Amniotic epithelial cell (primary cell): ENCODE results near the gene ZFC3H1.

Experiments
- DNase-seq: peaks from one replicate; pipeline ENCODE4 v3.0.0-alpha.2; 2010; ENCODE audit warnings: low read depth

ZFC3H1 gene

DNA sequence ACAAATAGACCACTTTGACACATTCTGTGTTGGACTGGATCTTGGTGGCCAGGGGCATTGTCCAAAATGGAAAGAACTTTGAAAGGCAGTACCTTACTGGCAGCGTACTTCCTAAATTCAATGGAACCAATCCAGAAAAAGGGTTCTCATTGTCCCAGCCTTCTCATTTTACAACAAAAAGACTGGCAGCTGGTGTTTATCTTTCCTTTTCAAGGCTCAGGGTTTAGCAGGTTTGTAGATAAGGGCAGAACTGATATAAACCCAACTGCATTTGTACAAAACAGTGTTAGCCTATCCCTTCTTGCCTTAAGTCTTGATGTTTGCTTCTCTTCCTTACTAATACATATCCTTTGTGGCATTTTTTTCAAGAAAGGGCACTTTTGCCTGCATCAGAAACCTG lies 8.2 kb upstream of the ZFC3H1 start:
- no peak for DNase-seq

DNA sequence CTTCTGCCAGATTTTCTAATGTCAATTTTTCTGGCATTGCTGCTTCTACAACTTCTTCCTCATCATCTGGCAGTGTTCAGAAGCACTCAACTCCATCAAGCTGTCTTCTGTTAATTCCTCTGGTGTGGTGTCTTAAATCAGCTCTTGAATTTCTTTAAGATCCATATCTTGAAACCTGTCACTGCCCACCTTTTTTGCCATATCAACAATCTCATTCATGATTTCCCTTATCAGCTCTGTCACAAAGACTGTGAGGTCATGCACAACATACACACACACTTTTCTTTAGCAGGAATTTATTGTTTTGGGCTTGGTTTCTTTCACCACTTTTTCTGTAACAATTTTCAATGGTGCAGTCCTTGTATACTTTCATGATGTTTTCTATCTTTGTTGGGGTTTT lies 7.7 kb upstream of the ZFC3H1 start:
- no peak for DNase-seq

- no peak for DNase-seq
Measured at GRCh38 chr12:71666259-71666658, 2.6 kb upstream of the ZFC3H1 start.

DNA sequence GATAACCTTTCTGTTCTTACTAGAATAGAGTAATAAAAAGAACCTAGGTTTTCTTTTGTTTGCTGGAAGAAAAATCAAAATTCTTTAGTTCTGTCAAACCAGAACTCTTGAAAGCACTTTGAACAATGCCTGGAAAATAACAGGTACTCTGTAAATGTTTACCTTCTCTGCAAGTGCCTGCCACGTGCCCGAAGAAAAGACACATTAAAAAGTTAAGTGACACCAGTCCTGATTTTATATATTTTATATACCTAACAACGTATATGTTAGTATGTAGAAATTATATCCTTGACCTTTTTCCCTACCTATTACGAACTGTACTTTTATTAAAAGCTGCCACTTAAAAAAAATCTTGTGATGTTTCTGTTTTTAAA lies 1.4 kb upstream of the ZFC3H1 start:
- DNase-seq: no peak

DNA sequence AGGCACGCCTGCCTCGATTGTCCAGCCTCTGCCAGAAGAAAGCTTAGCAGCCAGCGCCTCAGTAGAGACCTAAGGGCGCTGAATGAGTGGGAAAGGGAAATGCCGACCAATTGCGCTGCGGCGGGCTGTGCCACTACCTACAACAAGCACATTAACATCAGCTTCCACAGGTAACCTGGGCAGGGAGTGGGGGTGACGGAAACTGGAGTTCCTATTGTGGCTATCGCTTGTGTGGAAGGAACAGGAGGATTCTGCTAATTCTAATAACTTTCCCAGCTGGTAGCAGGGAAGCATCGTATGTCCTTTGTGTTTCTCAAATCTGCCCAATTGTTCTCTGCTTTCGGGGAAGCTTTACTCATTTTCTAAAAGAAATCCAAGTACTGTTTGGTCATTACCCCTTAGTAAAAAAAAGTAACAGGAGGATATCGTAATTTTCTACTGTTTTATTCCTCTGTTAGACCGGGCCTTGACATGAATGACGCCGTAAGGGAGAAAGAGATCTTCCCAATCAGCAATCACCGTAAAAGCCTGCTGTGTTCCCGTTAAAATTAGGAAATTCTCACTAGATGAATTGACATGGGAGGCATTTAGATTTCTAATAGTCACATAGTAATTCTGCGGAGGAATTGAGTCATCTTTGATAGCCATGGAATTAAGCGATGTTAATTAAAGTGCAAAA lies 902 bp upstream of the ZFC3H1 start:
- peak; percentile 14 for DNase-seq

GRCh38 chr12:71662849-71663560 lies 643 bp downstream of the ZFC3H1 start:
- peak; percentile 41 for DNase-seq

- peak; percentile 92 for DNase-seq
Measured at GRCh38 chr12:71661977-71662530, 1.6 kb downstream of the ZFC3H1 start.

DNA sequence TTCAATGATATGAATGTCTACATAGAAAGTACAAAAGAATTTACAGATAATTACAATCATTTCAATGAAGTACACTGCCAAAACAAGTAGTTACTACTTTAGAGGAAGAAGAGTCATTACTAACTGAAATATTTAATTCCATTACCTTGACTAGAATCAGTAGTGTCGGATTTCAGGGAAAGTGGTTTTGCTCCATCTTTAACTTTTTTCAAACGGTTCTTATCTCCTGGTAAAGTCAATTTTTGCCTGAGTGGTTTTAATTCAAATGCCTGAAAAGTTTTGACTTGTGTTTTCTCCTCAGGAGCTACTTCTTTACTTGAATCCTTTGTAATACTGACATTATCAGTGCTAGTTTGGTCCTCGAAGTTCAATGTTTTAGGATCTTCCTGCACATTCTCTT lies 6.9 kb downstream of the ZFC3H1 start:
- no peak for DNase-seq

- DNase-seq: no peak
Measured at GRCh38 chr12:71655907-71656306, 7.7 kb downstream of the ZFC3H1 start.

DNA sequence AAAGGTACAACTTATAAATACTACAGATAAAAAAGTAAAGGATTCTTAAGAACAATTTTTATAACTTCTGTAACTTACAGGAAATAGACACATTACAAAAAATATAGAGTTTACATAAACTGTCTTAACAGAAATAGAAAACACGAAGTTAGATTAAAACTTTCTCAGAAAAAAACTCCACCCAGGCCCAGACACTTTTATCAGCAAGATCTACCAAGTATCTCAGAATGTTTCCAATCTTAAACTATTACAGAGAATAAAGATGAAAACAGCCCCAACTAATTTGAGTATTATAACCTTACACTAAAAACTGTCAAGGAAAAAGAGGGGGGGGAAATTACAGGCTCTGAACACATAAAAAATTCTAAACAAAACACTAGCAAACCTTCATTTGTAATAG lies 8.2 kb downstream of the ZFC3H1 start:
- no peak for DNase-seq

GRCh38 chr12:71654200-71654599 lies 9.4 kb downstream of the ZFC3H1 start:
- DNase-seq: peak; percentile 11

- no peak for DNase-seq
Measured at GRCh38 chr12:71653137-71653536, 10.5 kb downstream of the ZFC3H1 start.

DNA sequence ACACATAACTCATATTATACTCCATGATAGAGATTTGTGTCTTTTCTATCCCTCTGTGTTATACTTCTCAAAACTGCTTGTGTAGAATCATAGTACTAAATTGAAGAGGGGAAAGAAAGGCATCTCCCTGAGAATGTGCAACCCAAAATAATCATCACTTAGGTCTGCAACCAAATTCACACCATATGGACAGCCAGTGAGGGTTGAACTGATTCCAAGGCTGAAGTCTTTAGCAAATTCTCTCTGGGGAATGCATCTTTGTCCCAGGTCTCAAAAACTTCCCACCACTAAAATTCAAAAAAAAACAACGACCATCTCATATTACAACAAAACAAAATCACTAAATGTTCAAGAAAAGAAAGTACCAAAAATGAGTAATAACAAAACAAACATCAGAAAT lies 11.0 kb downstream of the ZFC3H1 start:
- DNase-seq: no peak

DNA sequence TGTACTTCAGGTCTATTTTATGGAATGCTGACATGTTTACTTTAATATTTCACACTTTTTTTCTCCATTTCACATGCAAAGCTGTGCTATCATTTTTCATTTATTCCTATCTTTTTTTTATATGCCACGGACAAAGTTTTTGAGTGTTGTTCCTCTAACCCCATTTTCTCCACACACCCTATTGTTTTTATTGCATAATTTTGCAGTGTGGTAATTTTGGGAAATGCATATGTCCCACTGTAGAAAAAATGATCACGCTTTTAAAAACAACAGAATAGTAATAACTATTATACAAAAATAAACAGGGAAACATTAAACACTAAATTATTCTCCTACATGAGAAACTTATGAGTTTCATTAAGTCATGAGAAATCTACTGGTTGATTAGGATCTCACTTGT lies 14.2 kb downstream of the ZFC3H1 start:
- DNase-seq: no peak

- DNase-seq: no peak
Measured at GRCh38 chr12:71648537-71648936, 15.1 kb downstream of the ZFC3H1 start.

DNA sequence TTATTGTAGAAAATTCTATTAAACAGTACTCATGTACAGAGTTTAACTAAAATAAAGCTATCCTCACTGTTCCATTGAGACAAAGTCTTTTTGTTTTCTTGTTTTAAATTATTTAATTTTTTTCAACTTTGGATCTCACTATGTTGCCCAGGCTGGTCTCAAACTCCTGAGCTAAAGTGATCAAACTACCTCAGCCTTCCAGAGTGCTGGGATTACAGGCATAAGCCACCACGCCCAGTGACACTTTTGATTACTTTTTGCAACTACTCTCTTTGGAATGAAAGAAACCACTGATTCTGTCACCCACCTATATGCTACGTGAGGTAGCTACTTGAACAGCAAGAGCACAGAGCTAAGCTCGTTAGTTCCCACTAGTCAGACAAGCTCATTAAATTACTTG lies 17.1 kb downstream of the ZFC3H1 start:
- DNase-seq: no peak

- no peak for DNase-seq
Measured at GRCh38 chr12:71645268-71645667, 18.4 kb downstream of the ZFC3H1 start.

DNA sequence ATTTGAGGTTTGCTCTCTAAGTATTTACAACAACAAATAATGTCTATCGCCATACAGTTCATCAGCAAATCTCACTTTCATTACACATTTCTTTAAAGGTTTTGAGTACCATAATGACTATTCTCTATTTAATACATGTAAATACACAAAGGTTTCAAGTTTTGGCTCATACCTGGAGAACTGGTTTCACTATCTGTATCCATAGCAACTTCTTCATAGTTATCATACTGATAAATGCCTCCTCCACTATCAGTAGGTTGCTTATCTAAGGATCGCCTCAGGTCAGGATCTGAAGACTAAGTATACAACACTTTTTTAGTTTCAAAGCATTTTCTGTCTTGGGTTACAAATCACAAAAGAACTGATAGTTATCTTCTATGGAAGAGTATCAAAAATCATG lies 21.4 kb downstream of the ZFC3H1 start:
- no peak for DNase-seq

GRCh38 chr12:71641390-71641789 lies 22.3 kb downstream of the ZFC3H1 start:
- no peak for DNase-seq

DNA sequence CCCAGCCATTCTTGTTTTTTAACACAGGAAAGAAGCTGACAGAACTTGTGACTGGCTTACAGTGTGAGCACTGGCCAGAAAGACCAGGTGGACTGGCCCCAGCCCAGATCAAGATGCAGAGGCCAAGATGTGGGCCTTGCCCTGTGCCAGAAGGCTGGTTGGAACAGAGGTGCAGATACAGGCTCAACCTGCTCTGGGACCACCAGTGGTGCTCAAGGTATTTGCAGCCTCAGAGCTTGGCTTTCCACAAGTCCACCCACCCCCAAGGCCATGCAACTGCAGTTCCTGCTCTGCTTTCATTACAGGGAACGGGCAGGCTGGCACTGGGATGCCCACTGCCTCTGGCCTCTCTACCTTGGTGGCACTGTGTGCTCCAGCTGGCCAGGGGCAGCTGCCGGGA lies 23.3 kb downstream of the ZFC3H1 start:
- DNase-seq: no peak

DNA sequence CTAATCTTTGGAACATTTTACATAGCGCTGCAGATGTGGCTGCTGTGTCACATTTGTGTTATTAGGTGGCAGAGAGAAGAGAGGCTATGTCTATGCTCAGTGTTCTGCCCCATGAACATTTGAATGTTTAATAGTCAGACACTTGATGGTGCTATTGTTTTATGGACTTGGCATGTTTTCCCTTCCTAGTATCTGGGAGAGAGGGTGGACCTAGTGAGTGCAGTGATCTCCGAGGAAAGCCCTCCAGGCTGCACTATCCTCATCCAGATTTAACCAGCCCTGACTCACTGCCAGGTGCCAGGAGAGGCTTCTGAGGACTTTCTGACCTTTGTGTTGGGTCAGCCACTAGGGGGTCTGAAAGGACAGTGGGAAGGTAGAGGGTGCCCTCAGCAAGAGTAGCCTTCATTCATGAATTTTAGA lies 24.3 kb downstream of the ZFC3H1 start:
- peak; percentile 15 for DNase-seq

GRCh38 chr12:71638499-71638898 lies 25.1 kb downstream of the ZFC3H1 start:
- no peak for DNase-seq

DNA sequence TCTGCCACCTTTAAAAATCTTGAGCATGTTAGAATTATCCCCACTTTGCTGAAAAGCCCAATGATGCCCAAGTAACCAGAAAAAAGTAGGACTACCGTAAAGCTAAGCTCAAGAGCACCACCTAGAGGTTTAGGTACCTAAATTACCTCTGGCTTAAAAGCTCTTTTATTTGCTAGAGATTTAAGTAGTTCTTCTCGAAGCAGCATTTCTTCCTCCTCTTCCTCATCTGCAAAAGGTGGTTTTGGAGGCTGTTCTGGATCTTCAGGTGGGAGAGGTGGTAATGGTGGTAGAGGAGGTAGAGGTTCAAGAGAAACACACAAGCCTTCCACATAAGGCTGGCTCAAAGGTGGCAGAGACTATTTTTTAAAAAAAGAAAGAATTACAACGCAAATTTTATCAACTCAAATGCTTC lies 26.9 kb downstream of the ZFC3H1 start:
- DNase-seq: peak; percentile 76
